Activated CD4-positive, CD25-positive, alpha-beta regulatory T cell treated with anti-CD3 and anti-CD28 coated beads, Interleukin-2, amount 50 U/mL, for 72 hours (primary cell): ENCODE results near the gene TTC33.

ENCODE experiments used
- DNase-seq: peaks from one replicate; pipeline ENCODE4 v3.0.0; 2021

TTC33 gene

GRCh38 chr5:40465416-40465815 is 290.3 kb downstream of the TTC33 start:
- no peak for DNase-seq

DNA sequence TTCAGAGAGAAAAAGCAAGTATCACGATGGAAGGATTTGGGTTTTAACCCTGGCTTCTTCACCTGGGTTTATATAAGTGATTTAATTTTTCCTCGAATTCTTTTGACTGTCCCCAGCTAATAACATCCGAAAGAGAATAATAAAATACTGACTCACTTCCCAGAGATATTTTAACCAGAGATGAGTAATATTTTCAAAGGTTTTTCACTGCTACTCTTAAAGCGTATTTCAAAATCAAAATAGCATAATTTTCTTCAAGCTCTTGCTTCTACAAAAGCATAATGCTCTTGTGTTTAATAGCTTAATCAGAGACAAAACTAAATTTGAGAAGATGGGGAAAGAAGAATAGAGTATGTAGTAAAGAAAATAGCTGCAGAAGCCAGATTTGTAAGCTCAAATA is 291.2 kb downstream of the TTC33 start:
- DNase-seq: no peak
